ENCODE data around the gene TPPP2.

GRCh38 chr14:21049271-21049673 is 19.3 kb downstream of the TPPP2 start:
- no peak for TF ChIP-seq CTCF (IDR thresholded peaks at IDR 0.05 in 4 of 5, conservative IDR thresholded peaks at IDR 0.05 in 1 of 5)
- no peak for TF ChIP-seq POLR2A (IDR thresholded peaks at IDR 0.05)

All from gastrocnemius medialis (tissue), 4 donors.